Cardiac fibroblast (primary cell): ENCODE data around the gene PLXNA4.

Experiments used
- DNase-seq, 2 donors: peaks; one replicate each; pipeline versions ENCODE4 v3.0.0 to v3.0.0-alpha.2; 2010; ENCODE audit warnings: low read depth in 2 of 2
- H3K4me3 ChIP-seq, 2 donors: replicated peaks in 1 of 2; 1 replicate in 1 of 2; 2 replicates in 1 of 2; pipeline ENCODE4 v1.5.1; 2011; ENCODE audit warnings: low read depth in 2 of 2, low read length in 2 of 2, mild to moderate bottlenecking in 2 of 2, moderate library complexity in 1 of 2
- CTCF ChIP-seq: IDR thresholded peaks from one replicate; pipeline ENCODE4 v1.5.1; 2011; ENCODE audit warnings: low read depth, mild to moderate bottlenecking, low read length, inconsistent platforms

PLXNA4 gene

GRCh38 chr7:132410861-132411541 is 165.3 kb downstream of the PLXNA4 start:
- no peak for TF ChIP-seq CTCF
- no peak overlapping the region for H3K4me3 ChIP-seq
- no peak for DNase-seq

- no peak overlapping the region for H3K4me3 ChIP-seq
- DNase-seq = peak; percentile 29 to 58
- no peak for TF ChIP-seq CTCF
These were observed 165.9 kb downstream of the PLXNA4 start for GRCh38 chr7:132410385-132410784.

GRCh38 chr7:132407764-132408163 is 168.5 kb downstream of the PLXNA4 start:
- peak; percentile 20 to 72 for DNase-seq
- H3K4me3 ChIP-seq = no peak overlapping the region
- no peak for TF ChIP-seq CTCF

- H3K4me3 ChIP-seq = no peak overlapping the region
- DNase-seq = peak; percentile 44 to 61
- TF ChIP-seq CTCF = no peak
These were observed 170.2 kb downstream of the PLXNA4 start for GRCh38 chr7:132406039-132406438.

GRCh38 chr7:132404261-132404660 is 172.0 kb downstream of the PLXNA4 start:
- TF ChIP-seq CTCF = no peak
- no peak for DNase-seq
- H3K4me3 ChIP-seq = no peak overlapping the region

- no peak for DNase-seq
- no peak for TF ChIP-seq CTCF
- H3K4me3 ChIP-seq = no peak overlapping the region
These were observed 172.7 kb downstream of the PLXNA4 start for GRCh38 chr7:132403465-132404110.
